ENCODE measurements around the gene MAP2K5.

Gene MAP2K5

DNA sequence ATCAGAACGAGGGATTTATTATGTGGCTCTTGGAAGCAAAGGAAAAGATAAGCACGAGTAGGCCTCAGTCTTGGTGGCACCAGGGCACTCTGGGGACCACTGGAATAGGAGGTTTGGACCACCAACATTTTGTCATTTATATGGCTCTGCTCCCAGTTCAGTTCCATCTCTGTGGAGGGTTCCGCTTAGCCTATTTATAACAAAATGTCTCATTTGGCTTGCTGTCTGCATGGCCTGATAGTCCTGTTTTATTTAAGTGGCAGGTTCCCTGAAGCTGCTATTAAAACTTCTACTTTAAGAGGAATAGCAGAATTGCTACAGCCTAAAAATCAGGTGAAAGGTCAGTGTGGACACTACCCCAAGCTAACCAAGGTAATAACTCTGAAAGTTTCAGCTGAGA lies 27.2 kb downstream of the MAP2K5 start:
- no peaks in the 10 kb centered on the region for H3K9me3 ChIP-seq (ENCODE audit: control insufficient read depth, insufficient read depth, low read depth, low read length)
- peaks cover 11% of the 10 kb centered on the region for H3K4me1 ChIP-seq (ENCODE audit: control insufficient read depth, insufficient read depth, low read length)
- ChIA-PET POLR2A (no interaction called here), CTCF (no interaction called here)
- H3K36me3 ChIP-seq (ENCODE audit: control insufficient read depth in 2 of 2, insufficient read depth in 1 of 2, low read length in 2 of 2) = no peaks in the 10 kb centered on the region
- TF ChIP-seq, protein P1, sequence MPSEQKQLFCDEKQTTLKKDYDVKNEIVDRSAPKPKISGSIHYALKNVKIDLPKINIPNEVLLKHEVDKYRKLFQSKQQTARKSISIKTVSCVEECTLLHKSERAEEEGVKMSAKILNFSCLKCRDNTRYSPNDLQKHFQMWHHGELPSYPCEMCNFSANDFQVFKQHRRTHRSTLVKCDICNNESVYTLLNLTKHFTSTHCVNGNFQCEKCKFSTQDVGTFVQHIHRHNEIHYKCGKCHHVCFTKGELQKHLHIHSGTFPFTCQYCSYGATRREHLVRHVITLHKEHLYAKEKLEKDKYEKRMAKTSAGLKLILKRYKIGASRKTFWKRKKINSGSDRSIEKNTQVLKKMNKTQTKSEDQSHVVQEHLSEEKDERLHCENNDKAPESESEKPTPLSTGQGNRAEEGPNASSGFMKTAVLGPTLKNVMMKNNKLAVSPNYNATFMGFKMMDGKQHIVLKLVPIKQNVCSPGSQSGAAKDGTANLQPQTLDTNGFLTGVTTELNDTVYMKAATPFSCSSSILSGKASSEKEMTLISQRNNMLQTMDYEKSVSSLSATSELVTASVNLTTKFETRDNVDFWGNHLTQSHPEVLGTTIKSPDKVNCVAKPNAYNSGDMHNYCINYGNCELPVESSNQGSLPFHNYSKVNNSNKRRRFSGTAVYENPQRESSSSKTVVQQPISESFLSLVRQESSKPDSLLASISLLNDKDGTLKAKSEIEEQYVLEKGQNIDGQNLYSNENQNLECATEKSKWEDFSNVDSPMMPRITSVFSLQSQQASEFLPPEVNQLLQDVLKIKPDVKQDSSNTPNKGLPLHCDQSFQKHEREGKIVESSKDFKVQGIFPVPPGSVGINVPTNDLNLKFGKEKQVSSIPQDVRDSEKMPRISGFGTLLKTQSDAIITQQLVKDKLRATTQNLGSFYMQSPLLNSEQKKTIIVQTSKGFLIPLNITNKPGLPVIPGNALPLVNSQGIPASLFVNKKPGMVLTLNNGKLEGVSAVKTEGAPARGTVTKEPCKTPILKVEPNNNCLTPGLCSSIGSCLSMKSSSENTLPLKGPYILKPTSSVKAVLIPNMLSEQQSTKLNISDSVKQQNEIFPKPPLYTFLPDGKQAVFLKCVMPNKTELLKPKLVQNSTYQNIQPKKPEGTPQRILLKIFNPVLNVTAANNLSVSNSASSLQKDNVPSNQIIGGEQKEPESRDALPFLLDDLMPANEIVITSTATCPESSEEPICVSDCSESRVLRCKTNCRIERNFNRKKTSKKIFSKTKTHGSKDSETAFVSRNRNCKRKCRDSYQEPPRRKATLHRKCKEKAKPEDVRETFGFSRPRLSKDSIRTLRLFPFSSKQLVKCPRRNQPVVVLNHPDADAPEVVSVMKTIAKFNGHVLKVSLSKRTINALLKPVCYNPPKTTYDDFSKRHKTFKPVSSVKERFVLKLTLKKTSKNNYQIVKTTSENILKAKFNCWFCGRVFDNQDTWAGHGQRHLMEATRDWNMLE (tag by site-specific recombination; conservative IDR thresholded peaks at IDR 0.05; ENCODE audit: low read depth) = no peak
- TF ChIP-seq ZNF791 (tag by site-specific recombination; IDR thresholded peaks at IDR 0.05) (no peak), ZNF792 (tag by site-specific recombination; IDR thresholded peaks at IDR 0.05) (no peak), ZNF629 (tag by site-specific recombination; IDR thresholded peaks at IDR 0.05) (no peak), KLF7 (tag by site-specific recombination; IDR thresholded peaks at IDR 0.05; ENCODE audit: borderline replicate concordance) (no peak), ZSCAN23 (tag by site-specific recombination; IDR thresholded peaks at IDR 0.05) (no peak), ZNF488 (tag by site-specific recombination; IDR thresholded peaks at IDR 0.05) (no peak), ZNF366 (tag by site-specific recombination; conservative IDR thresholded peaks at IDR 0.05) (no peak), ZNF639 (tag by site-specific recombination; IDR thresholded peaks at IDR 0.05) (no peak), ZNF664 (tag by site-specific recombination; IDR thresholded peaks at IDR 0.05) (no peak), ZNF37A (tag by site-specific recombination; IDR thresholded peaks at IDR 0.05) (no peak)
- TF ChIP-seq, protein P2, sequence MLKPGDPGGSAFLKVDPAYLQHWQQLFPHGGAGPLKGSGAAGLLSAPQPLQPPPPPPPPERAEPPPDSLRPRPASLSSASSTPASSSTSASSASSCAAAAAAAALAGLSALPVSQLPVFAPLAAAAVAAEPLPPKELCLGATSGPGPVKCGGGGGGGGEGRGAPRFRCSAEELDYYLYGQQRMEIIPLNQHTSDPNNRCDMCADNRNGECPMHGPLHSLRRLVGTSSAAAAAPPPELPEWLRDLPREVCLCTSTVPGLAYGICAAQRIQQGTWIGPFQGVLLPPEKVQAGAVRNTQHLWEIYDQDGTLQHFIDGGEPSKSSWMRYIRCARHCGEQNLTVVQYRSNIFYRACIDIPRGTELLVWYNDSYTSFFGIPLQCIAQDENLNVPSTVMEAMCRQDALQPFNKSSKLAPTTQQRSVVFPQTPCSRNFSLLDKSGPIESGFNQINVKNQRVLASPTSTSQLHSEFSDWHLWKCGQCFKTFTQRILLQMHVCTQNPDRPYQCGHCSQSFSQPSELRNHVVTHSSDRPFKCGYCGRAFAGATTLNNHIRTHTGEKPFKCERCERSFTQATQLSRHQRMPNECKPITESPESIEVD (tag by site-specific recombination; IDR thresholded peaks at IDR 0.05) = no peak
- TF ChIP-seq, protein P3, sequence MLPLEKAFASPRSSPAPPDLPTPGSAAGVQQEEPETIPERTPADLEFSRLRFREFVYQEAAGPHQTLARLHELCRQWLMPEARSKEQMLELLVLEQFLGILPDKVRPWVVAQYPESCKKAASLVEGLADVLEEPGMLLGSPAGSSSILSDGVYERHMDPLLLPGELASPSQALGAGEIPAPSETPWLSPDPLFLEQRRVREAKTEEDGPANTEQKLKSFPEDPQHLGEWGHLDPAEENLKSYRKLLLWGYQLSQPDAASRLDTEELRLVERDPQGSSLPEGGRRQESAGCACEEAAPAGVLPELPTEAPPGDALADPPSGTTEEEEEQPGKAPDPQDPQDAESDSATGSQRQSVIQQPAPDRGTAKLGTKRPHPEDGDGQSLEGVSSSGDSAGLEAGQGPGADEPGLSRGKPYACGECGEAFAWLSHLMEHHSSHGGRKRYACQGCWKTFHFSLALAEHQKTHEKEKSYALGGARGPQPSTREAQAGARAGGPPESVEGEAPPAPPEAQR (tag by site-specific recombination; IDR thresholded peaks at IDR 0.05) = no peak
- TF ChIP-seq, protein P4, sequence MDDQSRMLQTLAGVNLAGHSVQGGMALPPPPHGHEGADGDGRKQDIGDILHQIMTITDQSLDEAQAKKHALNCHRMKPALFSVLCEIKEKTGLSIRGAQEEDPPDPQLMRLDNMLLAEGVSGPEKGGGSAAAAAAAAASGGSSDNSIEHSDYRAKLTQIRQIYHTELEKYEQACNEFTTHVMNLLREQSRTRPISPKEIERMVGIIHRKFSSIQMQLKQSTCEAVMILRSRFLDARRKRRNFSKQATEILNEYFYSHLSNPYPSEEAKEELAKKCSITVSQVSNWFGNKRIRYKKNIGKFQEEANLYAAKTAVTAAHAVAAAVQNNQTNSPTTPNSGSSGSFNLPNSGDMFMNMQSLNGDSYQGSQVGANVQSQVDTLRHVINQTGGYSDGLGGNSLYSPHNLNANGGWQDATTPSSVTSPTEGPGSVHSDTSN (CRISPR knock-in tag; IDR thresholded peaks at IDR 0.05) = no peak
- no peak overlapping the region for H3K27ac ChIP-seq (ENCODE audit: extremely low read depth, low read depth, low read length)
- H3K4me3 ChIP-seq (ENCODE audit: low read depth, low read length) = no peak overlapping the region
